Heart left ventricle (tissue), 16 donors: ENCODE data around the gene DEPDC5. TPM values are rescaled to one million over a fixed set of nuclear protein-coding genes. Genes with fewer than 3 reads are reported as not detected.

Experiments
- ATAC-seq, 4 donors: fragments of 200-7000 bp; cut with Tn5 transposase; one replicate each; pipeline ENCODE4 v1.9.1; 2020 to 2022; ENCODE audit warnings: moderate library complexity in 4 of 4, mild to moderate bottlenecking in 3 of 4, moderate number of reproducible peaks in 1 of 4
- DNase-seq, 5 donors: peaks; one replicate each; pipeline ENCODE4 v3.0.0-alpha.2; 2020
- H3K27ac ChIP-seq, 12 donors: fragments of 200-600 bp; sonication (generic) in 4 of 12; one replicate each; pipeline versions ENCODE4 v1.5.0 to v1.8.0; 2016 to 2022; ENCODE audit warnings: mild to moderate bottlenecking in 2 of 12
- H3K27me3 ChIP-seq, 9 donors: fragments of 200-600 bp; sonication (generic) in 2 of 9; one replicate each; pipeline versions ENCODE4 v1.5.1 to v1.8.0; 2016 to 2022; ENCODE audit warnings: mild to moderate bottlenecking in 3 of 9
- H3K36me3 ChIP-seq, 9 donors: fragments of 200-600 bp; sonication (generic) in 2 of 9; one replicate each; pipeline versions ENCODE4 v1.5.0 to v1.8.0; 2018 to 2022; ENCODE audit warnings: mild to moderate bottlenecking in 2 of 9
- H3K4me1 ChIP-seq, 12 donors: fragments of 200-600 bp; sonication (generic) in 4 of 12; one replicate each; pipeline versions ENCODE4 v1.5.0 to v1.8.0; 2016 to 2022; ENCODE audit warnings: mild to moderate bottlenecking in 3 of 12
- H3K4me3 ChIP-seq, 12 donors: fragments of 200-600 bp; sonication (generic) in 4 of 12; one replicate each; pipeline versions ENCODE4 v1.5.0 to v1.8.0; 2017 to 2022; ENCODE audit warnings: mild to moderate bottlenecking in 9 of 12, moderate library complexity in 4 of 12
- H3K9me3 ChIP-seq, 12 donors: fragments of 200-600 bp; sonication (generic) in 4 of 12; one replicate each; pipeline versions ENCODE4 v1.5.0 to v1.8.0; 2016 to 2022; ENCODE audit warnings: mild to moderate bottlenecking in 1 of 12
- CTCF ChIP-seq, 12 donors: fragments of 200-600 bp; sonication (generic) in 4 of 12; IDR thresholded peaks; one replicate each; pipeline versions ENCODE4 v1.5.0 to v1.8.0; 2018 to 2022; ENCODE audit warnings: antibody characterized with exemption in 12 of 12, mild to moderate bottlenecking in 5 of 12
- POLR2A ChIP-seq, 2 donors: fragments of 450-650 bp; IDR thresholded peaks; one replicate each; pipeline ENCODE4 v1.6.1; 2017; ENCODE audit warnings: antibody characterized with exemption in 2 of 2, mild to moderate bottlenecking in 2 of 2, moderate library complexity in 2 of 2
- WGBS, 4 donors: extraction: QIAGEN DNeasy Blood & Tissue Kit in 2 of 4; methylation state at CpG; one replicate each; pipeline versions ENCODE4 v1.1.5 to v1.1.7; 2013 to 2018; 5-methylcytosine and 5-hydroxymethylcytosine counted together
- intact Hi-C, 10 donors: fragments of 100-400 bp; cut with DNase I; formaldehyde crosslinking; loops; one replicate each; pipeline versions ENCODE4 v1.11.1 to v1.14.2; 2022
- polyA plus RNA-seq, 2 donors: library from polyadenylated mRNA; stranded (reverse); fragments of 200-250 nt; gene quantifications; one replicate each; pipeline ENCODE4 v1.2.3, GENCODE V29; 2013
- total RNA-seq, 9 donors: library from RNA; depleted of rRNA in 2 of 9; stranded (reverse); fragments of >200 nt in 2 of 9; fragmentation: NEBNext Ultra II Directional in 3 of 9; extraction: Animal tissue kit (Norgen Biotek cat#: 25700) in 3 of 9; gene quantifications; one replicate each; pipeline versions ENCODE4 v1.1.0 to v1.2.4, GENCODE V29; 2016 to 2023
- donor health status: ischemic (EF 13 %, LVEDD 7.1; RV severe dilation, severe dysfunction).
- donor health status: healthy with polysubstance abuse.
- donor health status: DM: no; HTN: yes; CAD: no.
- donor health status: DM: no; HTN: no; CAD: no.
- donor health status: ischemic (EF 25% LVEDD 6.9; RV normal size, moderate dysfunction).
- donor health status: ischemic (EF 25% LVEDD 5.7; RV mildly dilated, moderate dysfunction).
- donor health status: healthy.
- donor health status: DM: yes; HTN: yes; CAD: no.
- donor health status: ischemic (EF 35%, LVEDD 5.7; RV mildly dilated, moderate dysfunction).
- donor health status: nonischemic (EF 11% LVEDD 7.7; RV severe dilation, severe dysfunction).
- donor health status: DM: yes; HTN: yes; CAD: no.
- donor health status: PGD.
- donor health status: ischemic (EF 29% LVEDD 5.4; RV normal size, mild dysfunction).
- donor health status: nonischemic (EF 23%, LVEDD 6.1; RV moderate dilation, normal function).

Gene DEPDC5
- total and polyA plus RNA-seq, 11 donors, result 5.7 to 21.4 (median 10.4) TPM

- Histone ChIP-seq H3K4me1 (no peaks in the 10 kb centered on the region), H3K27me3 (no peaks in the 10 kb centered on the region), H3K27ac (no peak overlapping the region), H3K4me3 (no peak overlapping the region), H3K36me3 (peaks cover 0 to 66% (median 43%) of the 10 kb centered on the region in 9 donors), H3K9me3 (no peaks in the 10 kb centered on the region)
- ATAC-seq, result no peak
- intact Hi-C loops, result no loop called here
- no peak for TF ChIP-seq CTCF (IDR thresholded peaks at IDR 0.05)
- TF ChIP-seq POLR2A (IDR thresholded peaks at IDR 0.05), result no peak
- no peak for DNase-seq
- WGBS, 4 donors, result 94 to 96% (median 96%) methylated on average over 12 to 16 of the region's 16 CpGs; no CpG with 5 or more reads in 1 of the 4 donors
These were observed 152.3 kb downstream of the DEPDC5 start for GRCh38 chr22:31906086-31906485.

DNA sequence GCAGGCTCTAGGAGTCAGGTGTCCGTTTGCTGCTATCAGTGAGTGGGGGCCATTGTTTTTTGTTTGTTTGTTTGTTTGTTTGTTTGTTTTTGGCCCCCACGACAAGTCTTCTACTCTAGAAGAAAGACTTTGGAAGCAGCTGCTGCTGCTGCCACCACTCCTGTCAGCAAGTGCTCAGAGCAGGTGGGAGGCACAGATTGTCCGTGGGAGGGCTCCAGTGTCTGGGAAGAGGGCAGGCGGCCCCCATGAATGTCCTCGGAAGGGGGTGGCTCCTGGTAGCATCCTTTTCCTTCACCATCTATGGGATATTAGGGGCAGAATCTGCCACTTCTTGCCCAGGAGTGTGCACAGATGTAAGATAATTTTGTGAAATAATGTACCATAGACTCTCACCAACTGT lies 152.8 kb downstream of the DEPDC5 start:
- Histone ChIP-seq H3K9me3 (no peaks in the 10 kb centered on the region), H3K36me3 (peaks cover 0 to 61% (median 40%) of the 10 kb centered on the region in 9 donors), H3K27ac (no peak overlapping the region), H3K27me3 (no peaks in the 10 kb centered on the region), H3K4me3 (no peak overlapping the region), H3K4me1 (no peaks in the 10 kb centered on the region)
- 70 to 88% (median 83%) methylated on average over 5 of the region's 5 CpGs for WGBS, 4 donors
- DNase-seq, result no peak
- intact Hi-C loops, result no loop called here
- no peak for ATAC-seq
- TF ChIP-seq POLR2A (IDR thresholded peaks at IDR 0.05) (no peak), CTCF (IDR thresholded peaks at IDR 0.05) (no peak)

GRCh38 chr22:31909977-31910376 lies 156.2 kb downstream of the DEPDC5 start:
- Histone ChIP-seq H3K27me3 (no peaks in the 10 kb centered on the region), H3K4me1 (no peaks in the 10 kb centered on the region), H3K27ac (no peak overlapping the region), H3K4me3 (no peak overlapping the region), H3K9me3 (no peaks in the 10 kb centered on the region), H3K36me3 (peaks cover 0 to 38% (median 23%) of the 10 kb centered on the region in 9 donors)
- TF ChIP-seq CTCF (IDR thresholded peaks at IDR 0.05), result no peak
- WGBS, 4 donors, result 91 to 92% (median 91%) methylated on average over 5 of the region's 5 CpGs
- intact Hi-C loops, result no loop called here
- no peak for ATAC-seq
- no peak for DNase-seq

DNA sequence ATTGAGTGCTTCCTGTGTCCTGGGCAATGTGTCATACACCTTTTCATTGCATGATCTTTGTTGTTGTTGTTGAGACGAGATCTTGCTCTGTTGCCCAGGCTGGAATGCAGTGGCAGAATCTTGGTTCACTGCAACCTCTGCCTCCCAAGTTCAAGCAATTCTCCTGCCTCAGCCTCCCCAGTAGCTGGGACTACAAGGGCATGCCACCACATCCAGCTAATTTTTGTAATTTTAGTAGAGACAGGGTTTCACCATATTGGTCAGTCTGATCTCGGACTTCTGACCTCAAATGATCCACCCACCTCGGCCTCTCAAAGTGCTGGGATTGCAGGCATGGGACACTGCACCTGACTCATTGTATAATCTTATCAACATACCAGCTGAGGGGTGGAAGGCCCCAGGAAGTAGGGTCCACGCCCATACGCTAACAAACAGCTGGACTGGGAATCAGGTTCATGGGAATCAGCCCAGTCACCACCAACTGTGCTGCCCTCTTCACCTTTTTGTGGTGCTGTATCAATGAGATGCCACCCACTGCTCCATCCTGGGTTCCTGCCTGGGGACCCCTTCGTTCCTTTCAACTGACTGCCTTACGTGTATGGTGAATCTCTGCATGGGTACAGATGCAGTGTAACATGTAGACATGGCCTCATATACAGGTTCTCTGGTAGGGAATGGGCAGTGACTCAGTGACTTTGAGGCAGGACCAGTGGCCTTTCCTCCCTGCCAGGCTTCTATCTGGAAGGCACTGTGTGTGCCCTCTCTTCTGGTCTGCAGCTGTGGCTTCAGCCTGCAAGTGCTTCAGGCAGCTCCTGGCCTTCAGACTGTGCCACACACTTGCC lies 158.0 kb downstream of the DEPDC5 start:
- H3K4me1 ChIP-seq, result peaks cover 0 to 5% (median 0%) of the 10 kb centered on the region in 12 donors
- H3K27me3 ChIP-seq, result no peaks in the 10 kb centered on the region
- 84 to 89% (median 86%) methylated on average over 7 of the region's 7 CpGs for WGBS, 4 donors
- H3K27ac ChIP-seq, result no peak overlapping the region
- TF ChIP-seq POLR2A (IDR thresholded peaks at IDR 0.05) (no peak), CTCF (IDR thresholded peaks at IDR 0.05) (no peak)
- peaks cover 0 to 20% (median 9%) of the 10 kb centered on the region in 9 donors for H3K36me3 ChIP-seq
- H3K4me3 ChIP-seq, result no peak overlapping the region
- H3K9me3 ChIP-seq, result no peaks in the 10 kb centered on the region
- no peak for DNase-seq
- intact Hi-C loops, result no loop called here
- ATAC-seq, result no peak
